ENCODE measurements around the gene CD70. TPM values are rescaled to one million over a fixed set of nuclear protein-coding genes. Genes with fewer than 3 reads are reported as not detected.

CD70 gene
- total RNA-seq, 1 experiment from 2014 or later = 45.4 TPM

- Histone ChIP-seq H3K9me3 (ENCODE audit: control insufficient read depth, insufficient read depth, low read depth, low read length) (no peaks in the 10 kb centered on the region), H3K27me3 (ENCODE audit: control insufficient read depth, insufficient read depth, low read length) (no peaks in the 10 kb centered on the region), H3K27ac (ENCODE audit: low read length) (no peak overlapping the region), H3K36me3 (ENCODE audit: control insufficient read depth, insufficient read depth, low read length) (no peaks in the 10 kb centered on the region), H3K4me1 (ENCODE audit: control insufficient read depth, insufficient read depth, low read length) (no peaks in the 10 kb centered on the region), H3K4me3 (ENCODE audit: low read depth in 2 of 2, low read length in 2 of 2) (no peak overlapping the region)
- POLR2A ChIA-PET = no interaction called here
- no TSS peak for BruUV-seq (replicated peaks)
- TF ChIP-seq POLR2AphosphoS5 (IDR thresholded peaks at IDR 0.05; ENCODE audit: low read depth, low read length) (no peak), SIN3A (IDR thresholded peaks at IDR 0.05; ENCODE audit: borderline replicate concordance, insufficient read depth, low read depth, low read length) (no peak), TCF7L2 (IDR thresholded peaks at IDR 0.05; ENCODE audit: low read depth, low read length) (no peak), CTCF (IDR thresholded peaks at IDR 0.05) (no peak)
- in situ Hi-C loops (cut with HindIII; ENCODE audit: low pct_unique_long_range_greater_than_20kb, low sequenced_read_pairs) (no loop called here), intact Hi-C loops (cut with micrococcal nuclease; ENCODE audit: unreplicated experiment) (no loop called here)
- no peak for DNase-seq (ENCODE audit: low read depth, low spot score)
- CTCF ChIA-PET = interaction anchor here (0.6 kb wide), 1 partner anchor 8 kb away, joined by 3 read pairs; no protein-coding TSS in a partner anchor
- no peak for ATAC-seq
Measured at GRCh38 chr19:6579450-6580178, 11.3 kb downstream of the CD70 start.

- no peak for ATAC-seq
- Histone ChIP-seq H3K27me3 (ENCODE audit: control insufficient read depth, insufficient read depth, low read length) (no peaks in the 10 kb centered on the region), H3K4me1 (ENCODE audit: control insufficient read depth, insufficient read depth, low read length) (no peaks in the 10 kb centered on the region), H3K36me3 (ENCODE audit: control insufficient read depth, insufficient read depth, low read length) (no peaks in the 10 kb centered on the region), H3K4me3 (ENCODE audit: low read depth in 2 of 2, low read length in 2 of 2) (no peak overlapping the region), H3K9me3 (ENCODE audit: control insufficient read depth, insufficient read depth, low read depth, low read length) (no peaks in the 10 kb centered on the region), H3K27ac (ENCODE audit: low read length) (no peak overlapping the region)
- TF ChIP-seq POLR2AphosphoS5 (IDR thresholded peaks at IDR 0.05; ENCODE audit: low read depth, low read length) = no peak
- TF ChIP-seq CTCF (IDR thresholded peaks at IDR 0.05) = no peak
- no peak for TF ChIP-seq TCF7L2 (IDR thresholded peaks at IDR 0.05; ENCODE audit: low read depth, low read length)
- TF ChIP-seq SIN3A (IDR thresholded peaks at IDR 0.05; ENCODE audit: borderline replicate concordance, insufficient read depth, low read depth, low read length) = no peak
- no peak for TF ChIP-seq REST (IDR thresholded peaks at IDR 0.05; ENCODE audit: insufficient read depth in 1 of 2, low read depth in 2 of 2, low read length in 1 of 2)
- intact Hi-C loops (cut with micrococcal nuclease; ENCODE audit: unreplicated experiment) (no loop called here), in situ Hi-C loops (cut with HindIII; ENCODE audit: low pct_unique_long_range_greater_than_20kb, low sequenced_read_pairs) (no loop called here)
- ChIA-PET POLR2A (no interaction called here), CTCF (no interaction called here)
- DNase-seq (ENCODE audit: low read depth, low spot score) = no peak
- BruUV-seq (replicated peaks) = no TSS peak
Measured at GRCh38 chr19:6577476-6578125, 13.3 kb downstream of the CD70 start.

All from Panc1 (cell line).